GM10248 (cell line): ENCODE results near the gene MT1B.

Experiments used
- CTCF ChIA-PET: fragments of 300-600 bp; sonication (Branson Sonifier 250); formaldehyde crosslinking; extraction: SDS; loops from one replicate; lab custom pipeline; 2021; ENCODE audit warnings: antibody characterized with exemption; lab: Yijun Ruan, JAX
- POLR2A ChIA-PET: fragments of 350-650 bp; sonication (Branson Sonifier 250); formaldehyde crosslinking; extraction: SDS; loops from one replicate; lab custom pipeline; 2020; ENCODE audit warnings: antibody characterized with exemption; lab: Yijun Ruan, JAX
- DNase-seq: peaks from one replicate; pipeline ENCODE4 v3.0.0; 2012; ENCODE audit errors: extremely low spot score
- TF ChIP-seq, protein P1 (sequence below): IDR thresholded peaks from 2 replicates; pipeline ENCODE4 v1.5.1; 2012; ENCODE audit warnings: mild to moderate bottlenecking, low read depth; ENCODE audit errors: extremely low read depth, missing control alignments, control extremely low read depth

The MT1B gene

GRCh38 chr16:56623637-56624036 is 28.0 kb upstream of the MT1B start:
- ChIA-PET CTCF (interaction anchor here (0.8 to 1.9 kb wide), 7 partner anchors 9 to 79 kb away, joined by 3 to 4 read pairs (median 3); no protein-coding TSS in a partner anchor), POLR2A (interaction anchor here (0.5 kb wide), 1 partner anchor 210 kb away, joined by 5 read pairs; no protein-coding TSS in a partner anchor)
- no peak for DNase-seq
- TF ChIP-seq, protein P1, sequence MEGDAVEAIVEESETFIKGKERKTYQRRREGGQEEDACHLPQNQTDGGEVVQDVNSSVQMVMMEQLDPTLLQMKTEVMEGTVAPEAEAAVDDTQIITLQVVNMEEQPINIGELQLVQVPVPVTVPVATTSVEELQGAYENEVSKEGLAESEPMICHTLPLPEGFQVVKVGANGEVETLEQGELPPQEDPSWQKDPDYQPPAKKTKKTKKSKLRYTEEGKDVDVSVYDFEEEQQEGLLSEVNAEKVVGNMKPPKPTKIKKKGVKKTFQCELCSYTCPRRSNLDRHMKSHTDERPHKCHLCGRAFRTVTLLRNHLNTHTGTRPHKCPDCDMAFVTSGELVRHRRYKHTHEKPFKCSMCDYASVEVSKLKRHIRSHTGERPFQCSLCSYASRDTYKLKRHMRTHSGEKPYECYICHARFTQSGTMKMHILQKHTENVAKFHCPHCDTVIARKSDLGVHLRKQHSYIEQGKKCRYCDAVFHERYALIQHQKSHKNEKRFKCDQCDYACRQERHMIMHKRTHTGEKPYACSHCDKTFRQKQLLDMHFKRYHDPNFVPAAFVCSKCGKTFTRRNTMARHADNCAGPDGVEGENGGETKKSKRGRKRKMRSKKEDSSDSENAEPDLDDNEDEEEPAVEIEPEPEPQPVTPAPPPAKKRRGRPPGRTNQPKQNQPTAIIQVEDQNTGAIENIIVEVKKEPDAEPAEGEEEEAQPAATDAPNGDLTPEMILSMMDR: no peak

DNA sequence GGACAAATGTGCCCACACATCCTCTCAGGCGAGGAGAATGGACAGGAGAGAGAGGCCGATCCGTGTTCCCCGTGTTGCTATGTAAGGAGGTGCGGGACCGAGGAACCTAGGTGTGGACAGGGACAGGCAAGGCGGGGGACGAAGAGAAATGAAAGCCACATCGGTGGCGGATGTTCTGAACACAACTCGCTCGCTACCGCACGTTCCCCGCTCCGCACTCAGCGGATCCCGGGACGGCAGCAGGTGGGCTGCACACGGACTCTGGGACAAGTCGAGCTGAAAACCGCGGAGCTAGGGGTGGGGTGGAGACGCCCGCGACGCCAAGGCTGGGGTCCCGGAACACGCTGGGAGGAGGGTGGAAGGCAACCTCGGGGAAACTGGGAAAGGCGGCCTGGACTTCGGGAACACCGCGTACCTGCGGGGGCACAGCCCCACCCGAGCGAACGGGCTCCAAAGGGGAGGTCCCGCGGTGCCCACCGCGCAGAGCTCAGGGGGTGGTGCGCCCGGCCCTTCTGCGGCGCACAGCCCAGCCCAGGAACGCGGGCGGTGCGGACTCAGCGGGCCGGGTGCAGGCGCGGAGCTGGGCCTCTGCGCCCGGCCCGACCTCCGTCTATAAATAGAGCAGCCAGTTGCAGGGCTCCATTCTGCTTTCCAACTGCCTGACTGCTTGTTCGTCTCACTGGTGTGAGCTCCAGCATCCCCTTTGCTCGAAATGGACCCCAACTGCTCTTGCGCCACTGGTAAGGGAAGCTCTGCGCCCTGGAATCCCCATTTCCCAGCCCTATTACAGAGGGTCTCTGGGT is 26.3 kb upstream of the MT1B start, which contains the start of gene MT1E:
Gene MT1E, plus strand, starts transcription at position 642 of the 803 bp plus-strand sequence. Its CDS starts 71 bp downstream, at position 713.
- no peak for DNase-seq
- CTCF ChIA-PET: interaction anchor here (1.2 to 1.5 kb wide), 4 partner anchors 8 to 77 kb away, joined by 3 to 4 read pairs (median 4); no protein-coding TSS in a partner anchor
- TF ChIP-seq, protein P1: no peak
- POLR2A ChIA-PET: interaction anchor here (0.6 kb wide), 1 partner anchor 9 kb away, joined by 3 read pairs; no protein-coding TSS in a partner anchor

DNA sequence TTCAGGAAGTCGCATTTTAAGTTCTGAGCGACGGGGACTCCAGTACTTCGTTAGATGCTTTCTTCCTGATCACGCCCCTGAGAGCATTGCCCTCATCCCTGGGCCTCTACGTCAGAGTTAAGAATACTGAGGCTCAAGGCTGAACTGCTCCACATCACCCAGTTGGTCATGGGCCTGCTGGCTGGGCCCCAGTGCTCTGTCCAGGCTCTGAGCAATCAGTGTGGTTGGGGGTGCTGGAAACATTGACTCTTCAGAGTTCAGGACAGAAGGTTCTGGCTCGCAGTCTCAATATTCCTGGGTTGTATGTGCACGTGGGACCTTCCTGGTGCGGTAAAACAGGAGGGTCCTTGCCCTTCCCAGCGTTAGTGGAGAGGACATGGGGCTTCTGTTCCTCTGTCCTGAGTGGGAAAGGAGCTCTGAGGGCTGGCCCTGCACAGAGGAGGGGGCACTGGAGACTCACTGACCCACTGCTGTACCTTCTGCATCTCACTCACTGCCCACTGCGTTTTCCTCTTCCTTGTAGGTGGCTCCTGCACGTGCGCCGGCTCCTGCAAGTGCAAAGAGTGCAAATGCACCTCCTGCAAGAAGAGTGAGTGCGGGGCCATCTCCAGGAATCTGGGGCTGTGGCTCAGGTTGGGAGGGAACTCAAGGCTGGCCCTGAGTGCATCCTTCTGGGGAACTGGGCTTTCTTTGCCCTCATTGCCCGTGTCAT is 25.6 kb upstream of the MT1B start:
- ChIA-PET POLR2A (interaction anchor here (0.6 kb wide), 1 partner anchor 9 kb away, joined by 3 read pairs; no protein-coding TSS in a partner anchor), CTCF (interaction anchor here (1.0 to 1.5 kb wide), 6 partner anchors 8 to 240 kb away, joined by 3 to 4 read pairs (median 4); no protein-coding TSS in a partner anchor)
- DNase-seq: no peak
- TF ChIP-seq, protein P1: no peak

DNA sequence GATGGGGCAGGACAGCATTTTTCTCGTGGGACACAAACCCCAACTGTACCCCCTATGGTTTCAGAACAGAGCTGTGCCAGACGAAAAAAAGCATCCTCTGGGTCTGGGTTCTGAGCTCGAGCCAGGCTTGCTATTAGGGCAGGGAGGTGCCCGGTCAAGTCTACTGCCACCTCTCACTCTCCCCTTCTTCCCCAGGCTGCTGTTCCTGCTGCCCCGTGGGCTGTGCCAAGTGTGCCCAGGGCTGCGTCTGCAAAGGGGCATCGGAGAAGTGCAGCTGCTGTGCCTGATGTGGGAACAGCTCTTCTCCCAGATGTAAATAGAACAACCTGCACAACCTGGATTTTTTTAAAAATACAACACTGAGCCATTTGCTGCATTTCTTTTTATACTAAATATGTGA is 25.0 kb upstream of the MT1B start:
- TF ChIP-seq, protein P1: no peak
- no peak for DNase-seq
- ChIA-PET CTCF (interaction anchor here (1.0 to 1.5 kb wide), 4 partner anchors 9 to 240 kb away, joined by 3 to 4 read pairs (median 3); no protein-coding TSS in a partner anchor), POLR2A (no interaction called here)

- TF ChIP-seq, protein P1: no peak
- POLR2A ChIA-PET: no interaction called here
- CTCF ChIA-PET: interaction anchor here (1.2 to 1.4 kb wide), 3 partner anchors 14 to 52 kb away, joined by 3 to 5 read pairs (median 4); no protein-coding TSS in a partner anchor
- no peak for DNase-seq
These were observed 23.0 kb upstream of the MT1B start for GRCh38 chr16:56628486-56629350.

- TF ChIP-seq, protein P1: no peak
- ChIA-PET CTCF (interaction anchor here (0.8 to 1.4 kb wide), 3 partner anchors 29 to 53 kb away, joined by 3 to 5 read pairs (median 3); no protein-coding TSS in a partner anchor), POLR2A (no interaction called here)
- DNase-seq: no peak
These were observed 22.2 kb upstream of the MT1B start for GRCh38 chr16:56629531-56629930.
